HepG2 (cell line): ENCODE results near the gene ZNF275. TPM values are rescaled to one million over a fixed set of nuclear protein-coding genes. Genes with fewer than 3 reads are reported as not detected.

Experiments
- ATAC-seq: fragments of 200-7000 bp; cut with Tn5 transposase; 3 replicates; pipeline ENCODE4 v1.9.1; 2020; ENCODE audit warnings: mild to moderate bottlenecking, moderate library complexity
- BruUV-seq: library from RNA; stranded (reverse); fragments of 400-500 nt; replicated peaks from 2 replicates; lab custom pipeline; 2021; lab: Mats Ljungman, UMichigan
- CTCF ChIA-PET: fragments of 300-600 bp; formaldehyde crosslinking; extraction: SDS; loops from one replicate; lab custom pipeline; 2021; ENCODE audit warnings: low total read pairs, inconsistent platforms, low intra/inter-chr PET ratio; lab: Yijun Ruan, JAX
- POLR2A ChIA-PET: fragments of 350-600 bp; sonication (Branson Sonifier 250); formaldehyde crosslinking; loops from one replicate; lab custom pipeline; 2020; ENCODE audit warnings: antibody characterized with exemption, inconsistent platforms; lab: Yijun Ruan, JAX
- DNase-seq: peaks from one replicate; pipeline ENCODE4 v3.0.0-alpha.2; 2015; ENCODE audit warnings: low spot score
- FAIRE-seq: peaks from 3 replicates; lab custom pipeline; 2011; peaks lifted over from hg19 to GRCh38; lab: Jason Lieb, UNC
- H2AFZ ChIP-seq: one replicate; pipeline ENCODE4 v1.6.1; 2011; ENCODE audit warnings: low read length, inconsistent platforms
- H3K27ac ChIP-seq: fragments of 300-600 bp; 3 replicates; pipeline ENCODE4 v1.8.0; 2011; ENCODE audit warnings: mixed run types, mild to moderate bottlenecking, mixed read lengths, low read length, inconsistent platforms; ENCODE audit not compliant: insufficient read depth; ENCODE audit errors: extremely low read length
- H3K27me3 ChIP-seq, 2 experiments: fragments of 200-600 bp in 1 of 2; 2 replicates in 1 of 2; 3 replicates in 1 of 2; pipeline versions ENCODE4 v1.6.0 to v1.8.0; 2011; ENCODE audit warnings: low read length in 2 of 2, mild to moderate bottlenecking in 2 of 2, moderate library complexity in 2 of 2, inconsistent platforms in 1 of 2; ENCODE audit not compliant: insufficient read depth in 2 of 2, control insufficient read depth in 1 of 2
- H3K36me3 ChIP-seq, 2 experiments: fragments of 200-600 bp in 1 of 2; replicated peaks in 1 of 2; 2 replicates in 1 of 2; 3 replicates in 1 of 2; pipeline versions ENCODE4 v1.5.1 to v1.8.0; 2011; ENCODE audit warnings: low read length in 2 of 2, inconsistent platforms in 1 of 2; ENCODE audit not compliant: insufficient read depth in 2 of 2, control insufficient read depth in 1 of 2
- H3K4me1 ChIP-seq: 2 replicates; pipeline ENCODE4 v1.5.1; 2012; ENCODE audit warnings: low read length, inconsistent platforms; ENCODE audit not compliant: insufficient read depth
- H3K4me2 ChIP-seq: 2 replicates; pipeline ENCODE4 v1.6.0; 2011; ENCODE audit warnings: low read depth, low read length, inconsistent platforms
- H3K4me3 ChIP-seq, 3 experiments: fragments of 200-600 bp in 1 of 3; sonication (generic), shearing (Covaris generic) in 1 of 3; replicated peaks in 1 of 3; 2 replicates each; pipeline ENCODE4 v1.5.1; 2011 to 2016; ENCODE audit warnings: low read length in 3 of 3, inconsistent platforms in 2 of 3, low read depth in 2 of 3, mild to moderate bottlenecking in 2 of 3, control low read depth in 1 of 3, mixed read lengths in 1 of 3; ENCODE audit not compliant: insufficient read depth in 1 of 3
- H3K79me2 ChIP-seq: one replicate; pipeline ENCODE4 v1.6.1; 2011; ENCODE audit warnings: low read length, inconsistent platforms; ENCODE audit not compliant: insufficient read depth
- H3K9ac ChIP-seq: 2 replicates; pipeline ENCODE4 v1.6.0; 2011; ENCODE audit warnings: mild to moderate bottlenecking, low read depth, low read length, inconsistent platforms; ENCODE audit not compliant: insufficient read depth
- H3K9me3 ChIP-seq: 2 replicates; pipeline ENCODE4 v1.5.1; 2012; ENCODE audit warnings: mild to moderate bottlenecking, low read length
- H4K20me1 ChIP-seq: 2 replicates; pipeline ENCODE4 v1.6.0; 2011; ENCODE audit warnings: inconsistent platforms, mild to moderate bottlenecking, low read length, moderate library complexity; ENCODE audit not compliant: insufficient read depth
- CERS6 ChIP-seq: sonication (generic); formaldehyde crosslinking; IDR thresholded peaks from 2 replicates; pipeline ENCODE4 v1.5.0; 2020; ENCODE audit warnings: missing genetic modification reagents
- E2F1 ChIP-seq: sonication (generic); formaldehyde crosslinking; IDR thresholded peaks from 2 replicates; pipeline ENCODE4 v1.5.0; 2020; ENCODE audit warnings: missing genetic modification reagents
- POLR2G ChIP-seq: fragments of 200-400 bp; formaldehyde crosslinking; IDR thresholded peaks from 2 replicates; pipeline ENCODE4 v1.6.1; 2018; ENCODE audit warnings: mild to moderate bottlenecking, low read depth, low read length, moderate library complexity
- SMAD3 ChIP-seq: sonication (generic); formaldehyde crosslinking; IDR thresholded peaks from 2 replicates; pipeline ENCODE4 v1.4.0; 2020; ENCODE audit warnings: missing genetic modification reagents
- SNRNP70 ChIP-seq: fragments of 200-400 bp; formaldehyde crosslinking; IDR thresholded peaks from 2 replicates; pipeline ENCODE4 v1.6.1; 2017; ENCODE audit warnings: mild to moderate bottlenecking, low read depth, low read length, moderate library complexity
- ZBED4 ChIP-seq: sonication (generic); formaldehyde crosslinking; IDR thresholded peaks from 2 replicates; pipeline ENCODE4 v1.4.0; 2020; ENCODE audit warnings: missing genetic modification reagents, borderline replicate concordance
- ZNF10 ChIP-seq: sonication (generic); formaldehyde crosslinking; IDR thresholded peaks from 2 replicates; pipeline ENCODE4 v1.4.0; 2020; ENCODE audit warnings: mild to moderate bottlenecking, low read depth, missing genetic modification reagents, borderline replicate concordance
- ZNF224 ChIP-seq: sonication (generic); formaldehyde crosslinking; IDR thresholded peaks from 2 replicates; pipeline ENCODE4 v1.5.0; 2020; ENCODE audit warnings: mild to moderate bottlenecking, missing genetic modification reagents
- ZNF343 ChIP-seq: sonication (generic); formaldehyde crosslinking; IDR thresholded peaks from 2 replicates; pipeline ENCODE4 v1.4.0; 2020; ENCODE audit warnings: mild to moderate bottlenecking, missing genetic modification reagents
- ZNF382 ChIP-seq: sonication (generic); formaldehyde crosslinking; IDR thresholded peaks from 2 replicates; pipeline ENCODE4 v1.5.0; 2020; ENCODE audit warnings: missing genetic modification reagents, mild to moderate bottlenecking, borderline replicate concordance
- ZNF614 ChIP-seq: IDR thresholded peaks from 2 replicates; pipeline ENCODE4 v1.6.1; 2018; ENCODE audit warnings: missing biosample characterization, missing genetic modification reagents, inconsistent platforms, borderline replicate concordance
- WGBS: methylation state at CpG from one replicate; pipeline ENCODE4 v1.1.6; 2017; ENCODE audit warnings: low lambda C conversion rate; 5-methylcytosine and 5-hydroxymethylcytosine counted together
- in situ Hi-C: cut with HindIII; loops from 2 replicates; pipeline ENCODE4 v1.10.0; 2017; ENCODE audit warnings: low pct_unique_long_range_greater_than_20kb; ENCODE audit not compliant: extremely low pct_ligation_motif_present
- intact Hi-C: fragments of 100-400 bp; cut with micrococcal nuclease; formaldehyde crosslinking; loops from one replicate; pipeline ENCODE4 v1.10.0; 2022; ENCODE audit not compliant: unreplicated experiment
- polyA plus RNA-seq, 8 experiments: library from polyadenylated mRNA; depleted of rRNA in 3 of 8; stranded (reverse) in 7 of 8; unstranded in 1 of 8; fragments of >200 nt; fragmentation: Illumina TruSeq in 4 of 8; extraction: Trizol in 4 of 8; gene quantifications; 2 replicates each; pipeline versions ENCODE4 v1.2.1 to v1.2.3, GENCODE V29; 2011 to 2016; ENCODE audit warnings: low read depth in 4 of 8, missing spikeins in 1 of 8, mixed read lengths in 1 of 8; ENCODE audit not compliant: insufficient read depth in 1 of 8
- total RNA-seq, 5 experiments: library from RNA; depleted of rRNA; stranded (reverse); fragments of >200 nt; fragmentation: Illumina TruSeq; extraction: Trizol; gene quantifications; 2 replicates each; pipeline ENCODE4 v1.2.3, GENCODE V29; 2016; ENCODE audit warnings: low read depth in 1 of 5
- TF ChIP-seq, protein P1 (sequence below): sonication (generic); formaldehyde crosslinking; conservative IDR thresholded peaks from 2 replicates; pipeline ENCODE4 v1.4.0; 2020; ENCODE audit warnings: missing genetic modification reagents
- TF ChIP-seq, protein P2 (sequence below): sonication (generic); formaldehyde crosslinking; IDR thresholded peaks from 2 replicates; pipeline ENCODE4 v1.8.0; 2022; ENCODE audit warnings: mild to moderate bottlenecking, missing genetic modification reagents; ENCODE audit not compliant: insufficient replicate concordance
- TF ChIP-seq, protein P3 (sequence below): sonication (generic); formaldehyde crosslinking; IDR thresholded peaks from 2 replicates; pipeline ENCODE4 v1.4.0; 2020; ENCODE audit warnings: mild to moderate bottlenecking, missing genetic modification reagents

ZNF275 gene
- total and polyA plus RNA-seq, 2 of the 13 experiments (the other 11 are each of a cell fraction or from before 2014, with no cell fraction given): 6.4 to 11.8 TPM

GRCh38 chrX:153379508-153379907, 45.6 kb downstream of the ZNF275 start:
- ChIA-PET POLR2A (no interaction called here), CTCF (no interaction called here)
- H3K27me3 ChIP-seq: peaks cover 0 to 6% of the 10 kb centered on the region in 2 experiments; a peak in 1 of 5 replicates
- DNase-seq (no peak), FAIRE-seq (no peak), ATAC-seq (no peak)
- intact Hi-C loops: no loop called here
- H3K27ac ChIP-seq: no peak overlapping the region
- H3K9ac ChIP-seq: no peak overlapping the region
- H3K4me1 ChIP-seq: peaks cover 19% of the 10 kb centered on the region
- no peak overlapping the region for H3K4me3 ChIP-seq
- no peaks in the 10 kb centered on the region for H3K9me3 ChIP-seq
- no peaks in the 10 kb centered on the region for H4K20me1 ChIP-seq
- in situ Hi-C loops: no loop called here
- H3K36me3 ChIP-seq: no peaks in the 10 kb centered on the region
- H2AFZ ChIP-seq: no peak overlapping the region
- no peak overlapping the region for H3K4me2 ChIP-seq
- 80% methylated on average over 6 of the region's 9 CpGs for WGBS
- no TSS peak for BruUV-seq
- H3K79me2 ChIP-seq: no peaks in the 10 kb centered on the region
- TF ChIP-seq SMAD3: no peak
- TF ChIP-seq, protein P1, sequence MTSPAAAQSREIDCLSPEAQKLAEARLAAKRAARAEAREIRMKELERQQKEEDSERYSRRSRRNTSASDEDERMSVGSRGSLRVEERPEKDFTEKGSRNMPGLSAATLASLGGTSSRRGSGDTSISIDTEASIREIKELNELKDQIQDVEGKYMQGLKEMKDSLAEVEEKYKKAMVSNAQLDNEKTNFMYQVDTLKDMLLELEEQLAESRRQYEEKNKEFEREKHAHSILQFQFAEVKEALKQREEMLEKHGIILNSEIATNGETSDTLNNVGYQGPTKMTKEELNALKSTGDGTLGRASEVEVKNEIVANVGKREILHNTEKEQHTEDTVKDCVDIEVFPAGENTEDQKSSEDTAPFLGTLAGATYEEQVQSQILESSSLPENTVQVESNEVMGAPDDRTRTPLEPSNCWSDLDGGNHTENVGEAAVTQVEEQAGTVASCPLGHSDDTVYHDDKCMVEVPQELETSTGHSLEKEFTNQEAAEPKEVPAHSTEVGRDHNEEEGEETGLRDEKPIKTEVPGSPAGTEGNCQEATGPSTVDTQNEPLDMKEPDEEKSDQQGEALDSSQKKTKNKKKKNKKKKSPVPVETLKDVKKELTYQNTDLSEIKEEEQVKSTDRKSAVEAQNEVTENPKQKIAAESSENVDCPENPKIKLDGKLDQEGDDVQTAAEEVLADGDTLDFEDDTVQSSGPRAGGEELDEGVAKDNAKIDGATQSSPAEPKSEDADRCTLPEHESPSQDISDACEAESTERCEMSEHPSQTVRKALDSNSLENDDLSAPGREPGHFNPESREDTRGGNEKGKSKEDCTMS (CRISPR knock-in tag): no peak
- TF ChIP-seq ZBED4 (CRISPR knock-in tag): no peak
- no peak for TF ChIP-seq E2F1 (CRISPR knock-in tag)
- no peak for TF ChIP-seq SNRNP70
- no peak for TF ChIP-seq ZNF224 (CRISPR knock-in tag)
- TF ChIP-seq CERS6 (CRISPR knock-in tag): no peak
- TF ChIP-seq, protein P2, sequence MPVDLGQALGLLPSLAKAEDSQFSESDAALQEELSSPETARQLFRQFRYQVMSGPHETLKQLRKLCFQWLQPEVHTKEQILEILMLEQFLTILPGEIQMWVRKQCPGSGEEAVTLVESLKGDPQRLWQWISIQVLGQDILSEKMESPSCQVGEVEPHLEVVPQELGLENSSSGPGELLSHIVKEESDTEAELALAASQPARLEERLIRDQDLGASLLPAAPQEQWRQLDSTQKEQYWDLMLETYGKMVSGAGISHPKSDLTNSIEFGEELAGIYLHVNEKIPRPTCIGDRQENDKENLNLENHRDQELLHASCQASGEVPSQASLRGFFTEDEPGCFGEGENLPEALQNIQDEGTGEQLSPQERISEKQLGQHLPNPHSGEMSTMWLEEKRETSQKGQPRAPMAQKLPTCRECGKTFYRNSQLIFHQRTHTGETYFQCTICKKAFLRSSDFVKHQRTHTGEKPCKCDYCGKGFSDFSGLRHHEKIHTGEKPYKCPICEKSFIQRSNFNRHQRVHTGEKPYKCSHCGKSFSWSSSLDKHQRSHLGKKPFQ (CRISPR knock-in tag): no peak
- TF ChIP-seq POLR2G: no peak
- TF ChIP-seq ZNF614 (CRISPR knock-in tag): no peak
- no peak for TF ChIP-seq ZNF343
- no peak for TF ChIP-seq ZNF10 (CRISPR knock-in tag)
- no peak for TF ChIP-seq ZNF382
- TF ChIP-seq, protein P3, sequence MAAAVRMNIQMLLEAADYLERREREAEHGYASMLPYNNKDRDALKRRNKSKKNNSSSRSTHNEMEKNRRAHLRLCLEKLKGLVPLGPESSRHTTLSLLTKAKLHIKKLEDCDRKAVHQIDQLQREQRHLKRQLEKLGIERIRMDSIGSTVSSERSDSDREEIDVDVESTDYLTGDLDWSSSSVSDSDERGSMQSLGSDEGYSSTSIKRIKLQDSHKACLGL: no peak
